B cell (primary cell): Measurements from ENCODE around the gene SLC25A26. TPM values are rescaled to one million over a fixed set of nuclear protein-coding genes. Genes with fewer than 3 reads are reported as not detected.

Source experiments
- ATAC-seq: fragments of 200-7000 bp; cut with Tn5 transposase; one replicate; pipeline ENCODE4 v1.10.0; 2021; ENCODE audit warnings: low read depth, mild to moderate bottlenecking, moderate number of reproducible peaks, moderate library complexity
- CTCF ChIA-PET: fragments of 350-600 bp; sonication (Branson Sonifier 250); formaldehyde crosslinking; loops from one replicate; lab custom pipeline; 2021; ENCODE audit warnings: antibody characterized with exemption, inconsistent platforms; lab: Charles Lee
- POLR2A ChIA-PET: fragments of 350-600 bp; sonication (Branson Sonifier 250); formaldehyde crosslinking; loops from one replicate; lab custom pipeline; 2021; ENCODE audit warnings: antibody characterized with exemption; lab: Charles Lee
- DNase-seq: peaks from one replicate; pipeline ENCODE4 v3.0.0; 2013
- H2AFZ ChIP-seq: 2 replicates; pipeline ENCODE4 v1.6.1; 2012; ENCODE audit warnings: mild to moderate bottlenecking, low read depth, low read length; ENCODE audit not compliant: insufficient read depth, poor library complexity, severe bottlenecking
- H3K27ac ChIP-seq, 2 donors: 1 replicate in 1 of 2; 2 replicates in 1 of 2; pipeline ENCODE4 v1.5.1; 2012 to 2013; ENCODE audit warnings: low read length in 2 of 2, mild to moderate bottlenecking in 2 of 2, moderate library complexity in 1 of 2
- H3K27me3 ChIP-seq, 4 experiments: fragments of 200-600 bp in 1 of 4; sonication (generic) in 1 of 4; replicated peaks in 1 of 4; 1 replicate in 2 of 4; 2 replicates in 2 of 4; pipeline versions ENCODE4 v1.6.1 to v1.7.0; 2013 to 2016; ENCODE audit warnings: low read length in 3 of 4, mild to moderate bottlenecking in 2 of 4, mixed read lengths in 1 of 4, moderate library complexity in 1 of 4; ENCODE audit not compliant: insufficient read depth in 4 of 4, control insufficient read depth in 3 of 4; ENCODE audit errors: control extremely low read depth in 1 of 4
- H3K36me3 ChIP-seq, 2 experiments: replicated peaks in 1 of 2; 1 replicate in 1 of 2; 2 replicates in 1 of 2; pipeline versions ENCODE4 v1.6.1 to v1.7.1; 2013; ENCODE audit warnings: low read length in 1 of 2; ENCODE audit not compliant: insufficient read depth in 2 of 2, control insufficient read depth in 1 of 2; ENCODE audit errors: control extremely low read depth in 1 of 2, extremely low read depth in 1 of 2
- H3K4me1 ChIP-seq, 2 donors: fragments of 200-600 bp in 1 of 2; sonication (generic) in 1 of 2; 1 replicate in 1 of 2; 2 replicates in 1 of 2; pipeline versions ENCODE4 v1.5.1 to v1.6.1; 2013 to 2017; ENCODE audit warnings: low read length in 2 of 2; ENCODE audit not compliant: control insufficient read depth in 2 of 2, insufficient read depth in 2 of 2
- H3K4me2 ChIP-seq: replicated peaks from 2 replicates; pipeline ENCODE3; 2012; ENCODE audit warnings: mild to moderate bottlenecking, low read depth, low read length; ENCODE audit not compliant: poor library complexity, severe bottlenecking
- H3K4me3 ChIP-seq, 5 experiments: fragments of 200-600 bp in 1 of 5; sonication (generic) in 1 of 5; 1 replicate in 3 of 5; 2 replicates in 2 of 5; pipeline versions ENCODE4 v1.5.1 to v1.7.0; 2011 to 2016; ENCODE audit warnings: low read length in 4 of 5, mild to moderate bottlenecking in 4 of 5, low read depth in 2 of 5, control low read depth in 1 of 5, moderate library complexity in 1 of 5; ENCODE audit not compliant: insufficient read depth in 1 of 5; ENCODE audit errors: control extremely low read depth in 1 of 5, extremely low read depth in 1 of 5
- H3K79me2 ChIP-seq: fragments of 200-600 bp; sonication (generic); one replicate; pipeline ENCODE4 v1.6.0; 2016; ENCODE audit warnings: low read length; ENCODE audit not compliant: control insufficient read depth, insufficient read depth
- H3K9ac ChIP-seq: fragments of 200-600 bp; sonication (generic); 2 replicates; pipeline ENCODE4 v1.6.1; 2017; ENCODE audit warnings: mild to moderate bottlenecking, low read length, moderate library complexity
- H3K9me3 ChIP-seq, 3 donors: one replicate each; pipeline versions ENCODE4 v1.6.1 to v1.7.1; 2013; ENCODE audit warnings: low read length in 2 of 3; ENCODE audit not compliant: control insufficient read depth in 2 of 3, insufficient read depth in 1 of 3; ENCODE audit errors: control extremely low read depth in 1 of 3
- H4K20me1 ChIP-seq: 2 replicates; pipeline ENCODE4 v1.6.0; 2012; ENCODE audit warnings: mild to moderate bottlenecking, low read length; ENCODE audit not compliant: insufficient read depth, control insufficient read depth, poor library complexity, severe bottlenecking
- H3K27ac Mint-ChIP-seq: one replicate; pipeline ENCODE4 v1.8.0; 2021; ENCODE audit warnings: mixed read lengths
- H3K27me3 Mint-ChIP-seq: one replicate; pipeline ENCODE4 v1.8.0; 2021; ENCODE audit warnings: mixed read lengths
- H3K4me1 Mint-ChIP-seq: one replicate; pipeline ENCODE4 v1.8.0; 2021; ENCODE audit warnings: mixed read lengths
- H3K4me3 Mint-ChIP-seq: one replicate; pipeline ENCODE4 v1.8.0; 2021; ENCODE audit warnings: mixed read lengths
- H3K9me3 Mint-ChIP-seq: one replicate; pipeline ENCODE4 v1.8.0; 2022; ENCODE audit warnings: mixed read lengths; ENCODE audit not compliant: insufficient read depth
- EZH2 ChIP-seq: IDR thresholded peaks from 2 replicates; pipeline ENCODE4 v1.6.1; 2012; ENCODE audit warnings: borderline replicate concordance, low read depth, mild to moderate bottlenecking, moderate library complexity, low read length; ENCODE audit not compliant: insufficient read depth, poor library complexity, severe bottlenecking
- WGBS: methylation state at CpG from one replicate; pipeline ENCODE4 v1.1.5; 2013; ENCODE audit warnings: missing lambda C conversion rate; ENCODE audit not compliant: insufficient coverage; 5-methylcytosine and 5-hydroxymethylcytosine counted together
- intact Hi-C: fragments of 100-400 bp; cut with micrococcal nuclease; formaldehyde crosslinking; loops from one replicate; pipeline ENCODE4 v1.10.0; 2022
- polyA plus RNA-seq: library from polyadenylated mRNA; depleted of rRNA; stranded (reverse); fragments of >200 nt; gene quantifications from 2 replicates; pipeline ENCODE4 v1.2.3, GENCODE V29; 2012
- total RNA-seq, 2 donors: library from RNA; stranded (reverse); fragments of 120-200 nt in 1 of 2; gene quantifications; 1 replicate in 1 of 2; 2 replicates in 1 of 2; pipeline versions ENCODE4 v1.2.3 to v1.2.4, GENCODE V29; 2013 to 2022
- TF ChIP-seq, protein P1 (sequence below): fragments of 200-600 bp; IDR thresholded peaks from one replicate; pipeline ENCODE4 v1.8.0; 2022; ENCODE audit warnings: antibody characterized with exemption, mild to moderate bottlenecking

SLC25A26 gene
- total and polyA plus RNA-seq, 2 donors (not counting 1 experiment from before 2014, with no cell fraction given): 22.3 to 23.8 TPM

DNA sequence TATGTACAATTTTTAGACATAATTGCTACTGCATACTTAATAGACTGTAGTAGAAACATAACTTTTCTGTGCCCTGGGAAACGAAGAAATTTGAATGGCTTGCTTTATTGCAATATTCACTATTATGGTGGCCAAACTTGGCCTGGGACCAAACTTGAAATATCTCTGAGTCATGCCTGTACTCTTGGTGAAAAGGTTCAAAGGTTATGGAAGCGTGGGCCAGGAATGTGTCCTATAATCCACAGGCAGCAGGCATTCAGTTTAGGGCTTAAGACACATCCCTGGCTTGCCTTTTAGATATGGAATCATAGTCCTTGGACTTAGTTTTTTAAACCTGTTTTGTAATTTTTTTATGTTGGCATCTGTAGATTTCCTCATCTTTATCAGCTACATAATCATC, 155.8 kb downstream of the SLC25A26 start:
- H3K9ac ChIP-seq: no peak overlapping the region
- no peaks in the 10 kb centered on the region for H3K9me3 ChIP-seq
- H3K27me3 ChIP-seq: no peaks in the 10 kb centered on the region
- no peak overlapping the region for H2AFZ ChIP-seq
- Mint-ChIP-seq H3K4me3 (no peak overlapping the region), H3K9me3 (no peaks in the 10 kb centered on the region), H3K27ac (no peak overlapping the region), H3K4me1 (no peaks in the 10 kb centered on the region), H3K27me3 (no peaks in the 10 kb centered on the region)
- no peaks in the 10 kb centered on the region for H4K20me1 ChIP-seq
- CTCF ChIA-PET: interaction anchor here (2.6 kb wide), 1 partner anchor 99 kb away, joined by 10 read pairs; no protein-coding TSS in a partner anchor
- TF ChIP-seq EZH2: no peak
- TF ChIP-seq, protein P1, sequence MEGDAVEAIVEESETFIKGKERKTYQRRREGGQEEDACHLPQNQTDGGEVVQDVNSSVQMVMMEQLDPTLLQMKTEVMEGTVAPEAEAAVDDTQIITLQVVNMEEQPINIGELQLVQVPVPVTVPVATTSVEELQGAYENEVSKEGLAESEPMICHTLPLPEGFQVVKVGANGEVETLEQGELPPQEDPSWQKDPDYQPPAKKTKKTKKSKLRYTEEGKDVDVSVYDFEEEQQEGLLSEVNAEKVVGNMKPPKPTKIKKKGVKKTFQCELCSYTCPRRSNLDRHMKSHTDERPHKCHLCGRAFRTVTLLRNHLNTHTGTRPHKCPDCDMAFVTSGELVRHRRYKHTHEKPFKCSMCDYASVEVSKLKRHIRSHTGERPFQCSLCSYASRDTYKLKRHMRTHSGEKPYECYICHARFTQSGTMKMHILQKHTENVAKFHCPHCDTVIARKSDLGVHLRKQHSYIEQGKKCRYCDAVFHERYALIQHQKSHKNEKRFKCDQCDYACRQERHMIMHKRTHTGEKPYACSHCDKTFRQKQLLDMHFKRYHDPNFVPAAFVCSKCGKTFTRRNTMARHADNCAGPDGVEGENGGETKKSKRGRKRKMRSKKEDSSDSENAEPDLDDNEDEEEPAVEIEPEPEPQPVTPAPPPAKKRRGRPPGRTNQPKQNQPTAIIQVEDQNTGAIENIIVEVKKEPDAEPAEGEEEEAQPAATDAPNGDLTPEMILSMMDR: no peak
- H3K4me1 ChIP-seq: no peaks in the 10 kb centered on the region
- H3K79me2 ChIP-seq: no peaks in the 10 kb centered on the region
- no peak overlapping the region for H3K27ac ChIP-seq
- H3K4me3 ChIP-seq: no peak overlapping the region
- DNase-seq: no peak
- 100% methylated on average over 1 of the region's 2 CpGs for WGBS
- ATAC-seq: no peak
- H3K4me2 ChIP-seq: no peak overlapping the region
- H3K36me3 ChIP-seq: peaks cover 4 to 47% of the 10 kb centered on the region in 2 experiments
- intact Hi-C loops: no loop called here
- POLR2A ChIA-PET: no interaction called here

DNA sequence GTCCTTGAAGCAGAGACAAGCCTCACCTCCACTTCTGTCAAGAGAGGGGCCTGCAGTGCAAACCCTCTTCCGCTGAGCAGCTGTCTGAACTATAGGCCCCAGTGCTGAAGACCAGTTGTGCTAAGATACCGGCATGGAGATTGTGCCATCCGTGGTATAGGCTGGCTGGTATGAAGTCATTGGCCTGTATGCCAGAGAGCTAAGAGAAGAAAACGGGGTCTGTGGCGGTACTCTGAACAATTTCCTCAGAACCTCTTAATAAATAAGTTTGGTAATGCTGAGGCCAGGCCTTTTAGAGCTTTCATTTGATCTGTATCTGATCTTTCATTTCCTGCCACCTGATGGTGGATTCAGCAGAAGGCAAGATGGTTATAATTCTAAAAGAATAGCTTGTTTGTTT, 157.0 kb downstream of the SLC25A26 start:
- no peaks in the 10 kb centered on the region for H3K4me1 ChIP-seq
- no peaks in the 10 kb centered on the region for H3K27me3 ChIP-seq
- 95% methylated on average over 3 of the region's 5 CpGs for WGBS
- H4K20me1 ChIP-seq: no peaks in the 10 kb centered on the region
- H3K4me3 ChIP-seq: no peak overlapping the region
- no peak overlapping the region for H3K27ac ChIP-seq
- H3K4me3 Mint-ChIP-seq: no peak overlapping the region
- ChIA-PET CTCF (interaction anchor here (0.8 to 5.6 kb wide), 17 partner anchors 9 to 441 kb away, joined by 3 to 17 read pairs (median 4); no protein-coding TSS in a partner anchor), POLR2A (no interaction called here)
- no peak overlapping the region for H2AFZ ChIP-seq
- H3K9ac ChIP-seq: no peak overlapping the region
- no peaks in the 10 kb centered on the region for H3K79me2 ChIP-seq
- DNase-seq (no peak), ATAC-seq (no peak)
- no peak overlapping the region for H3K4me2 ChIP-seq
- no peaks in the 10 kb centered on the region for H3K9me3 Mint-ChIP-seq
- no peaks in the 10 kb centered on the region for H3K4me1 Mint-ChIP-seq
- H3K36me3 ChIP-seq: peaks cover 4 to 59% of the 10 kb centered on the region in 2 experiments
- no peaks in the 10 kb centered on the region for H3K27me3 Mint-ChIP-seq
- no peaks in the 10 kb centered on the region for H3K9me3 ChIP-seq
- TF ChIP-seq, protein P1: no peak
- TF ChIP-seq EZH2: no peak
- intact Hi-C loops: no loop called here
- no peak overlapping the region for H3K27ac Mint-ChIP-seq
